Loucy (cell line): Measurements from ENCODE around the gene EHBP1L1.

Source experiments
- CTCF ChIP-seq: fragments of 200-600 bp; sonication (generic); conservative IDR thresholded peaks from 2 replicates; pipeline ENCODE4 v1.5.1; 2014; ENCODE audit warnings: mild to moderate bottlenecking, antibody characterized with exemption, low read length
- EZH2phosphoT487 ChIP-seq: fragments of 200-600 bp; IDR thresholded peaks from 2 replicates; pipeline ENCODE4 v1.6.1; 2018; ENCODE audit warnings: antibody characterized with exemption, mild to moderate bottlenecking, moderate library complexity, borderline replicate concordance

- TF ChIP-seq CTCF (no peak), EZH2phosphoT487 (no peak)
Measured at GRCh38 chr11:65576867-65577755, 1.3 kb downstream of the EHBP1L1 start.
